Naive thymus-derived CD8-positive, alpha-beta T cell (primary cell): ENCODE results near the gene PAX5. TPM values are rescaled to one million over a fixed set of nuclear protein-coding genes. Genes with fewer than 3 reads are reported as not detected.

Experiments
- ATAC-seq, 2 donors: fragments of 150-1000 bp; cut with Tn5 transposase in 1 of 2; sonication (Bioruptor Pico), chemical (Tn5 transposase) in 1 of 2; 1 replicate in 1 of 2; 2 replicates in 1 of 2; pipeline ENCODE4 v1.10.0; 2021; ENCODE audit warnings: mild to moderate bottlenecking in 2 of 2, moderate library complexity in 2 of 2
- POLR2A ChIA-PET: fragments of 350-600 bp; sonication (Branson Sonifier 250); formaldehyde crosslinking; loops from one replicate; lab custom pipeline; 2021; ENCODE audit warnings: antibody characterized with exemption; lab: Charles Lee
- DNase-seq, 10 donors: peaks; one replicate each; pipeline versions ENCODE4 v3.0.0 to v3.0.0-alpha.2; 2020 to 2022
- H3K27ac Mint-ChIP-seq, 10 donors: one replicate each; pipeline ENCODE4 v1.8.0; 2020 to 2022; ENCODE audit warnings: mild to moderate bottlenecking in 10 of 10, mixed read lengths in 10 of 10, moderate library complexity in 4 of 10, inconsistent platforms in 1 of 10
- H3K27me3 Mint-ChIP-seq, 5 donors: one replicate each; pipeline ENCODE4 v1.8.0; 2021 to 2022; ENCODE audit warnings: mixed read lengths in 5 of 5
- H3K36me3 Mint-ChIP-seq, 3 donors: one replicate each; pipeline ENCODE4 v1.8.0; 2020 to 2022; ENCODE audit warnings: mixed read lengths in 3 of 3, mild to moderate bottlenecking in 2 of 3, inconsistent platforms in 1 of 3
- H3K4me1 Mint-ChIP-seq, 4 donors: one replicate each; pipeline ENCODE4 v1.8.0; 2021 to 2022; ENCODE audit warnings: mixed read lengths in 4 of 4
- H3K4me3 Mint-ChIP-seq, 10 donors: one replicate each; pipeline ENCODE4 v1.8.0; 2020 to 2022; ENCODE audit warnings: mild to moderate bottlenecking in 10 of 10, mixed read lengths in 10 of 10, moderate library complexity in 6 of 10, inconsistent platforms in 1 of 10
- H3K9me3 Mint-ChIP-seq, 9 donors: one replicate each; pipeline ENCODE4 v1.8.0; 2020 to 2022; ENCODE audit warnings: mixed read lengths in 9 of 9, mild to moderate bottlenecking in 3 of 9, inconsistent platforms in 1 of 9, moderate library complexity in 1 of 9
- microRNA-seq: library from miRNA; unstranded; fragments of <30 nt; microRNA quantifications from one replicate; pipeline ENCODE4 v1.2.0, GENCODE V29; 2022; ENCODE audit warnings: borderline microRNAs expressed
- polyA plus RNA-seq, 3 donors: library from polyadenylated mRNA; unstranded; fragments of 300-500 nt; fragmentation: Illumina TruSeq; gene quantifications; one replicate each; pipeline ENCODE4 v1.2.3, GENCODE V29; 2021
- total RNA-seq, 8 experiments: library from RNA in 2 of 8; stranded (reverse) in 2 of 8; gene quantifications; one replicate each; pipeline ENCODE4 v1.2.3 and lab custom pipeline; 2021 to 2026

The PAX5 gene
- total and polyA plus RNA-seq, 5 experiments from 2014 or later = 0.12 to 8.7 (median 8.5) TPM; not detected in 2

DNA sequence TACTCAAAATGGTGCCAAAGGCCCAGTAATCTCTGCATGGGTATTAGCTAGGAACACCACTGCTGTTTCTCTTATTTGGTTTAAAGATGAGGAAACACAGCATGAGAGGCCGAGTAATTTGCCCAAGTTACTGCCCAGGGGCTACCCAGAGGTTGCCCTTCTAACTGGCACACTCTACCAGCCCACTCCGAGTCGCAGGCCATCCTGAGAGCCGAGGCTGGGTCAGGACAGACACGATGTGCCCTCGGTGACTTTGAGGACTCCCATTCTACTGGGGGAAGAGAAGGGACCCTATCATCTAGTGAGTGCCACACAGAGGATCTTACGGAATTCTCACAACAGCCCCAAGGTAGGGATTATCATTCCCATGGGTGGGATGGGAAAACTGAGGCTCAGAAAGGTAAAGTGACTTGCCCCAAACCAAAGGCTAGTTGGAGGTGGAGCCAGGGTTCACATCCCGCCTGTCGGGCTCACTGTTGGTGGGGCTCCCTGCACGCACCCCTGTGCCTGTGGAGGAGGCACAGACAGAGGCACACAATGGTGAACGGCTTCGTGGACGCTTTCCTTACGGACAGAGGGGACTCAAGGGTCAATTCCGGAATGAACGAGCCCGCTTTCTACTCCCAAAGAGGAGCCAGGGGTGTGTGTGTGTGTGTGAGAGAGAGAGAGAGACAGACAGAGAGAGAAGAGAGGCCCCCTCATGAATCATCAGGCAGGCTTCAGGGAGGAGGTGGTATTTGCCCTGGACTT, 236.4 kb downstream of the PAX5 start:
- Mint-ChIP-seq H3K27me3 (peaks cover 2 to 38% (median 19%) of the 10 kb centered on the region in 5 donors), H3K36me3 (peaks cover 0 to 6% (median 5%) of the 10 kb centered on the region in 3 donors), H3K9me3 (peaks cover 0 to 17% (median 9%) of the 10 kb centered on the region in 9 donors), H3K27ac (no peak overlapping the region), H3K4me3 (no peak overlapping the region), H3K4me1 (no peaks in the 10 kb centered on the region)
- POLR2A ChIA-PET = no interaction called here
- ATAC-seq (no peak), DNase-seq (no peak)

DNA sequence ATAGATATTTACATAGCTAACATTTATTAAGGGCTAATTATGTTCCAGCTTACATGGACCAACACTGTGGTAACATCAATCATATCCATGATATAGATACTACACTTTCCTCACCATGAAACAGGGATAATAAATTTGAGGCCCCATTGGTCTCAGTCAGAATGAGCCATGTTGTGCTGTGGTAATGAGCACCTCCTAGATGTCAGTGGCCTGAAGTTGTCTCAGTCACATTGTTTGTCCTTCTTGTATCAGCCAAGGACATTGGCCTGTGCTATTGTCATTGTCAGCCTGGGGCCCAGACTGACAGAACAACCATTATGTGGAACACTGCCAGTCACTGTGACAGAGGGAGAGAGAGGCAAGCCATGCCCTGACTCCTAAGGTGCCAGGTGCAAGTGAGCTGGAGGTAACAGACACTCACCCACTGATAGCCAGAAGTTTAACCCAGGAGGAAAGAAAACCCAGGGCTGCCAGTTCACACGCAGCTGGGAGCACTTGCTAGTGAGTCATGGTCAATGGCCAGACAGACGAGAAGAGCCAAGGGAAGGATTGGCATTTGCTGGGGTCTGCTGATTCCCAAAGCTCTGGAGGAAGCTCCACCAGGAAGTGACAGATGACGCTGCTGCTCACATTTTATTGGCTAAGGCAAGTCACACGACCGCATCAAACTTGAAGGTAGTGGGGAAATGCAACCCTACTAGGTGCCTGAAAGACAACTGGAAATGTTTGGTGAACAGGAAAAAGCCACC, 237.2 kb downstream of the PAX5 start:
- DNase-seq = no peak
- H3K36me3 Mint-ChIP-seq = peaks cover 0 to 6% (median 5%) of the 10 kb centered on the region in 3 donors
- ATAC-seq = no peak
- H3K4me3 Mint-ChIP-seq = no peak overlapping the region
- no peak overlapping the region for H3K27ac Mint-ChIP-seq
- H3K9me3 Mint-ChIP-seq = peaks cover 0 to 25% (median 12%) of the 10 kb centered on the region in 9 donors
- POLR2A ChIA-PET = no interaction called here
- peaks cover 2 to 35% (median 13%) of the 10 kb centered on the region in 5 donors for H3K27me3 Mint-ChIP-seq
- H3K4me1 Mint-ChIP-seq = no peaks in the 10 kb centered on the region

DNA sequence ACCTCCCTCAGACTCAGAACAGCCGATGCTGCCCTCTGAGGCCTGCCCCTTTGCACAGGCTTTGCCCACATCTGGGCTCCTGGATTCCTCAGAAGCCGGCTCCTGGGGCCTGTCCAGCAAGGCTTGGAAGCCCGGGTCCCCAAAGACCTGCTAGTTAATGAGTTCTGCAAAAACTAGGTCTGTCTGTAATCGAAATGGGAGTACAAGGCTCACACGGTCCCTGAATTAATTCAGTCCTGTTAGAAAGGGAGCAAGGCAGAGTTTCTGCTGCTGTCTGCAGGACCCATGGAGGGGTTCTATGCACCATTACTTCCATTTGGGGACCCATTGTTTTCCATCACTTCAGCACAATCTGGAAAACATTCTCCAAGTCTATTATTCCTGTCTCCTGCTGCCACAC, 239.6 kb downstream of the PAX5 start:
- H3K27me3 Mint-ChIP-seq = peaks cover 0 to 27% (median 7%) of the 10 kb centered on the region in 5 donors
- ATAC-seq (no peak), DNase-seq (no peak)
- H3K27ac Mint-ChIP-seq = no peak overlapping the region
- H3K9me3 Mint-ChIP-seq = peaks cover 0 to 27% (median 12%) of the 10 kb centered on the region in 9 donors
- peaks cover 0 to 6% (median 5%) of the 10 kb centered on the region in 3 donors for H3K36me3 Mint-ChIP-seq
- no peaks in the 10 kb centered on the region for H3K4me1 Mint-ChIP-seq
- no peak overlapping the region for H3K4me3 Mint-ChIP-seq
- POLR2A ChIA-PET = no interaction called here

DNA sequence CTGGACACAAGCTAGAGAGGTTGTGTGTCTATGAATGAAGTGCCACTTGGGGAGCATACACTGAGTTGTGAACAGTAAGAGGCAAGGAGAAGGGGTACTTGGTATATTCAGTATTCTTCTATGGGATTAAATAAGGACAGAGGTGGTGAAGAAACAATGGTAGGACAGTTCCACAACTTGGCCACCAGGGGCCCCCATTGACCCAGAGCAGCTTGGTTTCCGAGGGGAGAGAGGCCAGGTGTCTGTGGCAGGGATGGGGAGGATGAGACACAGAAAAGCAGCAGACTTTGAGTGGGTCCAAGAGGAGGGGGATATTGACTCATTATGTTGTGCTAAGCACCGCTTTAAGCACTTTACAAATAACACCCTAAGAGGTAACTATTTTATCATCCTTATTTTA, 240.8 kb downstream of the PAX5 start:
- ATAC-seq (no peak), DNase-seq (no peak)
- Mint-ChIP-seq H3K4me3 (no peak overlapping the region), H3K9me3 (peaks cover 0 to 27% (median 12%) of the 10 kb centered on the region in 9 donors), H3K27me3 (peaks cover 0 to 20% (median 2%) of the 10 kb centered on the region in 5 donors), H3K36me3 (peaks cover 0 to 6% (median 5%) of the 10 kb centered on the region in 3 donors), H3K27ac (no peak overlapping the region), H3K4me1 (no peaks in the 10 kb centered on the region)
- POLR2A ChIA-PET = no interaction called here

DNA sequence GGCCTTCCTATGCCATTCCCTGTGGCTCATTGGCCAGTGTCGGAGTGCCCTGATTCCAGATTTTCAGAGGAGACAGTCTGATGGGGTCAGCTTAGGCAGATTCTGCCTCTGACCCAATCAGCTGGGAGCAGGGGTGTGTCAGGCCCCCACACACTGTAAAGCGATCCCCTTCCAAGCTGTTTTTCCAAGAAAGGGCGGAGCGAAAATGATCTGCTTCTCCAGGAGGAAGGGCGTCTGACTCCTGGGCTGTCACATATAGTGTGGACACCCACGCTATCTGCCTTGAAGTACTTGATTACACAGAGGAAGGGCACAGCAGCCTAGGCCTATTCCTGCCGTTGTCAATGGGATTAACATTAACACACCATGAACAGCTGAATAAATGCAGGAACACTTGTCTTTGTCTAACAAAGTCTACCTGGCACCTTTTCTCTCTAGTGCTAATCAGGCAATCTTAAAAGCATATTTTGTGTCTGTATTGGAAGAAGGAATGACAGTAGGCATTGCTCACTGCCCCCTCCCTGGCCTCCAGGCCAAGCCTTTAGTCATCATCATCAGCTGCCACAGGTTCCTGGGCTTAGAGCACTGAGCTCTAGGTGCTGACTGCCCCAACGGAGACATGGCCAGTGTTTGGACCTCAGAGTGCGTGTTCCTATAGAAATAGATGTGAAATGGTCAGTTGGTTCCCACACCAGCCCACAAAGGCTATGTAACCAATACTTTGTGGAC, 242.7 kb downstream of the PAX5 start:
- ATAC-seq = no peak
- POLR2A ChIA-PET = no interaction called here
- H3K36me3 Mint-ChIP-seq = peaks cover 0 to 6% (median 5%) of the 10 kb centered on the region in 3 donors
- no peaks in the 10 kb centered on the region for H3K4me1 Mint-ChIP-seq
- DNase-seq = no peak
- H3K27ac Mint-ChIP-seq = no peak overlapping the region
- peaks cover 5 to 18% (median 8%) of the 10 kb centered on the region in 5 donors for H3K27me3 Mint-ChIP-seq
- H3K4me3 Mint-ChIP-seq = no peak overlapping the region
- peaks cover 0 to 27% (median 12%) of the 10 kb centered on the region in 9 donors for H3K9me3 Mint-ChIP-seq

DNA sequence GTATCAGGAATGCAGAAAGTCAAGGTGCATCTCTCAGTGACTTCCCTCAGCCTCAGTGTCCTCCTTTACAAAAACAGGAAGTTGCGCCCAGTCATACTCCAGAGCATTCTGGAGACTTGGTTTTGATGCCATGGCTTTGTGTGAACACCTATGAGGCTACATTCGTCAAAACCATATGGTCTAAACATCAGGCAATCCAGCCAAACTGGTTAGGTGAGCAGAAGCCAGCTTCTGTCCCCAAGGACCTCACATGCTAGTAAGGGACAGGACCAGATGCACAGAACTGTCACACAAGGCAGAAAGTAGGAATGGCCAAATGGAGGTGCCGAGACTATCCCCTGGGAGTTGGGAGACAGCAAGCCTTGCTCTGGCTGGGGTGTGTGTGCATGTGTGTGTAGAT, 244.2 kb downstream of the PAX5 start:
- Mint-ChIP-seq H3K27ac (no peak overlapping the region), H3K36me3 (peaks cover 0 to 6% (median 5%) of the 10 kb centered on the region in 3 donors), H3K4me3 (no peak overlapping the region), H3K27me3 (peaks cover 12 to 28% (median 18%) of the 10 kb centered on the region in 5 donors), H3K4me1 (no peaks in the 10 kb centered on the region), H3K9me3 (peaks cover 0 to 27% (median 12%) of the 10 kb centered on the region in 9 donors)
- POLR2A ChIA-PET = no interaction called here
- no peak for ATAC-seq
- DNase-seq = no peak

DNA sequence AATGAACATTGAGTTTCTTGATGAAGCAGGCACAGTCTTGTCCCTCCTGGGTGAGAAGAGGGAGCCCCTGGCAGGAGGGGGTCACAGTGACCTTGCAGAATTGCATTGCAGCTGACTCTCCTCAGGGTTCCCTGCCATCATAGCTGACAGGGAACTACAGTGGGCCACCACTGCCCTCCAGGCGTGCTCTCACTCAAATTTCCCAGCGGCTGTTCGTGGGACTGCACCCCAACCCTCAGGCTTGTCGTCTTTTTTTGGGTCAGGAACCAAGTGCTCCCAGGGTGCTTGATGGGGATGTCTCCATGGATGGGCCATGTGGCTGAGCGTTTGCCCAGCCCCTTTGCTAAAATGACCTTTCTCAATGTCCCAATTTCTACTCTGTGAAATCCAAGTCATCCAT, 245.5 kb downstream of the PAX5 start:
- H3K36me3 Mint-ChIP-seq = peaks cover 0 to 6% (median 3%) of the 10 kb centered on the region in 3 donors

DNA sequence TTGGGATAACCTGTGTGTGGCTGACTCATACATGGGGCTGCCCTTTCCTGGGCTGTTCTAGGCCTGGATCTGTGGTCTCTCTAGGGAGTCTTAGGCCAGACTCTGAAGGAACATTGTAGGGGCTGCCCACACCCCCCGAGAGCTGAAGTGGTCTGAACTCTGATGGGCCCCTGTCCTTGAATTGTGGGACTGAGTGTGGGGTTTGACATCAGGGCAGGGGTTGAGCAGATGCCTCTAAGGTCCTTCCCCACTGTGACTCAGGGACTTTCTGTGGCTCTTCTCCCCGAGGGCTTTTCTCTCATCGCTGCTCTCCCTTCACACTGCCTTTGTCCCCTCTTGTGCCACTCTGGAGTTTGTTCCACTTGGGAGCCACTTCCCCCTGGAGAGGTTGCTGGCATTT, 246.4 kb downstream of the PAX5 start:
- Mint-ChIP-seq H3K9me3 (peaks cover 0 to 12% (median 3%) of the 10 kb centered on the region in 9 donors), H3K4me3 (no peak overlapping the region), H3K27ac (no peak overlapping the region), H3K27me3 (peaks cover 13 to 42% (median 38%) of the 10 kb centered on the region in 5 donors), H3K4me1 (no peaks in the 10 kb centered on the region), H3K36me3 (no peaks in the 10 kb centered on the region)
- ATAC-seq = no peak
- DNase-seq = no peak
- POLR2A ChIA-PET = no interaction called here

More for the DNA sequence above, 245.5 kb downstream of the PAX5 start:
- H3K27ac Mint-ChIP-seq = no peak overlapping the region
- no peak overlapping the region for H3K4me3 Mint-ChIP-seq
- DNase-seq (no peak), ATAC-seq (no peak)
- peaks cover 13 to 39% (median 31%) of the 10 kb centered on the region in 5 donors for H3K27me3 Mint-ChIP-seq
- no peaks in the 10 kb centered on the region for H3K4me1 Mint-ChIP-seq
- POLR2A ChIA-PET = no interaction called here
- H3K9me3 Mint-ChIP-seq = peaks cover 0 to 20% (median 11%) of the 10 kb centered on the region in 9 donors

Small RNAs within 50 kb of the gene (microRNA-seq; reads per million reads assigned to microRNA genes)
- gene MIR4475 (not detected), gene MIR4476 (not detected), gene MIR4540 (not detected)

Other genes with a start within 250 kb of the PAX5 start
- gene ZCCHC7, start 86.3 kb upstream of the PAX5 start, total RNA-seq = 10 to 100 TPM; 51.2 to 56.0 TPM
- 10 to 100 TPM; 27.2 to 40.2 (median 38.1) TPM for gene ZCCHC7, start 86.3 kb upstream of the PAX5 start, polyA plus RNA-seq